ENCODE results near the gene IGSF11.

DNA sequence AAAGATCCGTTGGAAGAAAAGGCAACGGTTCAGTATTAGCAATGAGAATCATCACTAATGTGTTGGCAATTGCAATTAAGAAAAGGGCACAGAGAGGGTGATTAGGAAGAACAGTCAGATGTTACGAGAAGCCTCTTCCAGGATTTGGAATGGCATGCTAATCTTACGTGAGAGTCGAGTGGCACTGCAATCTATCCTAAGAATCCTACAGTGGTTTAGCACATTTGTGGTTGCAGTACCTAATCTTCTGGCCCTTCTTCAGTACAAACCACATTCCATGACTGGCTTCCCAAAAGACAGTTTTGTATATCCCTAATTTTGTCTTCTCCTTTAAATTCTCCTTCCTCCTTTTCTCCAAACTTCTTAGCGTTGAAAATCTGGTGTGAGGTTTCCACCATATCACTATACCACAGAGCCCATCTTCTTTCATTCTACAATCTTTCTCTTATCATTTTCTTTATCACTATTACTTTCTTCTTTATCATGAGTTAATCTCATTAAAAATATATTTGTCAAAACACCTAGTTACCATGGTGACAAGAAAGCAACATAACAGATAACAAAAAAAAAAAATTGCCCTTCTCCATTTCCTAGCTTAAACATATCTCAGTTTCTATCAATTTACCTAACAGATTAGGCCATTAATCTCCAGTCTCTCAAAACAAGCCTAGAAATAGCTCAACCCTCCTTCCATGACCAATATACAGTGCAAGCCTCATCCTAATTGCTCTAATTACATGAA lies 60.1 kb downstream of the IGSF11 start:
- TF ChIP-seq CTCF (conservative IDR thresholded peaks at IDR 0.05; ENCODE audit: low read depth, low read length) (no peak), MAFK (IDR thresholded peaks at IDR 0.05; ENCODE audit: low read depth, low read length) (no peak), POLR2A (IDR thresholded peaks at IDR 0.05; ENCODE audit: low read depth, low read length) (no peak), MAZ (IDR thresholded peaks at IDR 0.05; ENCODE audit: borderline replicate concordance, low read depth, low read length) (no peak), RCOR1 (IDR thresholded peaks at IDR 0.05; ENCODE audit: insufficient replicate concordance, low read length) (no peak), RAD21 (IDR thresholded peaks at IDR 0.05; ENCODE audit: low read length) (no peak), RFX5 (IDR thresholded peaks at IDR 0.05; ENCODE audit: low read depth, low read length) (no peak), MXI1 (IDR thresholded peaks at IDR 0.05; ENCODE audit: borderline replicate concordance, low read depth, low read length) (no peak), ELK1 (IDR thresholded peaks at IDR 0.05; ENCODE audit: borderline replicate concordance, low read depth, low read length) (no peak), CHD1 (IDR thresholded peaks at IDR 0.05; ENCODE audit: low read depth, low read length) (no peak)
- TF ChIP-seq, protein P1, sequence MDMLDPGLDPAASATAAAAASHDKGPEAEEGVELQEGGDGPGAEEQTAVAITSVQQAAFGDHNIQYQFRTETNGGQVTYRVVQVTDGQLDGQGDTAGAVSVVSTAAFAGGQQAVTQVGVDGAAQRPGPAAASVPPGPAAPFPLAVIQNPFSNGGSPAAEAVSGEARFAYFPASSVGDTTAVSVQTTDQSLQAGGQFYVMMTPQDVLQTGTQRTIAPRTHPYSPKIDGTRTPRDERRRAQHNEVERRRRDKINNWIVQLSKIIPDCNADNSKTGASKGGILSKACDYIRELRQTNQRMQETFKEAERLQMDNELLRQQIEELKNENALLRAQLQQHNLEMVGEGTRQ (IDR thresholded peaks at IDR 0.05; ENCODE audit: low read depth, low read length) = no peak
